ENCODE measurements around the gene IDH1.

DNA sequence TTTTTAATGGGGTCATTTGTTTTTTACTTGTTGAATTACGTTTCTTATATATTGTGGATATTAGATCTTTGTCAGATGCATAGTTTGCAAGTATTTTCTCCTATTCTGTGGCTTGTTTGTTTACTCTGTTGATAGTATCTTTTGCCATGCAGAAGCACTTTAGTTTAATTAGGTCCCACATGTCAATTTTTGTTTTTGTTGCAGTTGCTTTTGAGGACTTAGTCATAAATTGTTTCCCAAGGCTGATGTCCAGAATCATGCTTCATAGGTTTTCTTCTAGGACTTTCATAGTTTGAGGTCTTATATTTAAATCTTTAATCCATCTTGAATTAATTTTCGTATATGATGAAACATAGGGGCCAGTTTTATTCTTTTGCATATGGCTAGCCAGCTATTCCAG, 24.4 kb upstream of the IDH1 start:
- TF ChIP-seq POLR2AphosphoS5 (IDR thresholded peaks at IDR 0.05; ENCODE audit: borderline replicate concordance, low read depth, low read length) (no peak), EZH2 (IDR thresholded peaks at IDR 0.05) (no peak), FOXP2 (optimal IDR thresholded peaks at IDR 0.05; ENCODE audit: control extremely low read depth, extremely low read length, insufficient read depth) (no peak)
